Hepatocyte (in vitro differentiated cells): ENCODE data around the gene PRKAR1B. TPM values are rescaled to one million over a fixed set of nuclear protein-coding genes. Genes with fewer than 3 reads are reported as not detected.

Source experiments
- DNase-seq: peaks from one replicate; pipeline ENCODE4 v3.0.0-alpha.2; 2016; ENCODE audit warnings: low spot score
- H2AFZ ChIP-seq: fragments of 200-600 bp; sonication (generic); 2 replicates; pipeline ENCODE4 v1.6.0; 2016; ENCODE audit warnings: antibody characterized with exemption, mild to moderate bottlenecking
- H3K27ac ChIP-seq: fragments of 200-600 bp; sonication (generic); 2 replicates; pipeline ENCODE4 v1.5.1; 2016; ENCODE audit warnings: mild to moderate bottlenecking
- H3K27me3 ChIP-seq: fragments of 200-600 bp; sonication (generic); 2 replicates; pipeline ENCODE4 v1.6.1; 2016
- H3K36me3 ChIP-seq: fragments of 200-600 bp; sonication (generic); replicated peaks from 2 replicates; pipeline ENCODE4 v1.5.1; 2016; ENCODE audit warnings: low read depth; ENCODE audit not compliant: insufficient read depth
- H3K4me1 ChIP-seq: fragments of 200-600 bp; sonication (generic); 2 replicates; pipeline ENCODE4 v1.5.1; 2016; ENCODE audit warnings: mild to moderate bottlenecking, moderate library complexity; ENCODE audit not compliant: insufficient read depth
- H3K4me2 ChIP-seq: fragments of 200-600 bp; sonication (generic); 2 replicates; pipeline ENCODE4 v1.6.0; 2016
- H3K4me3 ChIP-seq: fragments of 200-600 bp; sonication (generic); 2 replicates; pipeline ENCODE4 v1.5.1; 2016; ENCODE audit warnings: mild to moderate bottlenecking
- H3K79me2 ChIP-seq: fragments of 200-600 bp; sonication (generic); 2 replicates; pipeline ENCODE4 v1.6.0; 2017; ENCODE audit warnings: mild to moderate bottlenecking
- H3K9me2 ChIP-seq: fragments of 200-600 bp; sonication (generic); replicated peaks from 2 replicates; pipeline ENCODE4 v1.6.0; 2017; ENCODE audit warnings: mild to moderate bottlenecking; ENCODE audit not compliant: insufficient read depth
- H3K9me3 ChIP-seq: fragments of 200-600 bp; sonication (generic); 2 replicates; pipeline ENCODE4 v1.5.1; 2016; ENCODE audit warnings: low read depth, mild to moderate bottlenecking
- H4K20me1 ChIP-seq: fragments of 200-600 bp; sonication (generic); 2 replicates; pipeline ENCODE4 v1.6.0; 2016; ENCODE audit warnings: mild to moderate bottlenecking; ENCODE audit not compliant: insufficient read depth, poor library complexity, severe bottlenecking
- EZH2 ChIP-seq: fragments of 200-600 bp; sonication (generic); IDR thresholded peaks from 2 replicates; pipeline ENCODE4 v1.6.1; 2016; ENCODE audit warnings: antibody characterized with exemption, mild to moderate bottlenecking, borderline replicate concordance
- EZH2phosphoT487 ChIP-seq: fragments of 200-600 bp; sonication (generic); IDR thresholded peaks from one replicate; pipeline ENCODE4 v1.6.1; 2018; ENCODE audit warnings: antibody characterized with exemption, mild to moderate bottlenecking, low read depth, moderate library complexity; ENCODE audit not compliant: unreplicated experiment, severe bottlenecking
- WGBS: methylation state at CpG from one replicate; pipeline ENCODE4 v1.1.6; 2016; ENCODE audit warnings: low lambda C conversion rate; ENCODE audit errors: missing lambda C conversion rate; 5-methylcytosine and 5-hydroxymethylcytosine counted together
- polyA plus RNA-seq: library from polyadenylated mRNA; unstranded; fragments of >200 nt; fragmentation: Nextera tagmentation; extraction: Ambion mirVana; gene quantifications from 2 replicates; pipeline ENCODE4 v1.2.1, GENCODE V29; 2016
- total RNA-seq: library from RNA; depleted of rRNA; stranded (reverse); fragments of >200 nt; gene quantifications from 2 replicates; pipeline ENCODE4 v1.2.3, GENCODE V29; 2014
- TF ChIP-seq, protein P1 (sequence below): fragments of 200-600 bp; sonication (generic); IDR thresholded peaks from 2 replicates; pipeline ENCODE4 v1.5.1; 2016; ENCODE audit warnings: antibody characterized with exemption, mild to moderate bottlenecking; ENCODE audit not compliant: poor library complexity

Gene PRKAR1B
- total and polyA plus RNA-seq, 2 experiments from 2014 or later = 16.6 to 28.7 TPM

DNA sequence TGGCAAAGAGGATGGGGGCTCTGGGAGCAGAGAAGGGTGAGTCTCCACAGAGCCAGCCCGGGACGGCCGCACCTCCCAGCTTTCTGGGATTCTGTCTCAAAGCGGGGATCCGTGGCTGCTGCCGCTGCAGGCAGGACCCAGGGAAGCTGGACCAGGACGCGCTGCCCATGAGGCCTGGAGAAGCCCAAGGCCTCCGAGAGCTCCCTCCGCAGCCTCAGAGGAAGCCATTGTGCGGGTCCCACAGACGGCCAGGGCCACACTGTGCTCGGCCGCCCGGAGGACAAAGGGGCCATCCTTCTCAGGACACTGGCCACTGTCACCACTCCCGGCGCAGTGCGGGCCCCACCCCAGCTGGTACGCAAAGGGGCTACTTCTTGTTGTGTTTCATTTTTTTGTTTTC lies 128.2 kb downstream of the PRKAR1B start:
- DNase-seq = no peak
- no peak overlapping the region for H3K4me2 ChIP-seq
- no peaks in the 10 kb centered on the region for H4K20me1 ChIP-seq
- no peaks in the 10 kb centered on the region for H3K79me2 ChIP-seq
- no peak overlapping the region for H2AFZ ChIP-seq
- H3K9me3 ChIP-seq = no peaks in the 10 kb centered on the region
- H3K9me2 ChIP-seq = no peaks in the 10 kb centered on the region
- no peaks in the 10 kb centered on the region for H3K27me3 ChIP-seq
- no peaks in the 10 kb centered on the region for H3K36me3 ChIP-seq
- 97% methylated on average over 19 of the region's 19 CpGs for WGBS
- no peak overlapping the region for H3K4me3 ChIP-seq
- TF ChIP-seq, protein P1, sequence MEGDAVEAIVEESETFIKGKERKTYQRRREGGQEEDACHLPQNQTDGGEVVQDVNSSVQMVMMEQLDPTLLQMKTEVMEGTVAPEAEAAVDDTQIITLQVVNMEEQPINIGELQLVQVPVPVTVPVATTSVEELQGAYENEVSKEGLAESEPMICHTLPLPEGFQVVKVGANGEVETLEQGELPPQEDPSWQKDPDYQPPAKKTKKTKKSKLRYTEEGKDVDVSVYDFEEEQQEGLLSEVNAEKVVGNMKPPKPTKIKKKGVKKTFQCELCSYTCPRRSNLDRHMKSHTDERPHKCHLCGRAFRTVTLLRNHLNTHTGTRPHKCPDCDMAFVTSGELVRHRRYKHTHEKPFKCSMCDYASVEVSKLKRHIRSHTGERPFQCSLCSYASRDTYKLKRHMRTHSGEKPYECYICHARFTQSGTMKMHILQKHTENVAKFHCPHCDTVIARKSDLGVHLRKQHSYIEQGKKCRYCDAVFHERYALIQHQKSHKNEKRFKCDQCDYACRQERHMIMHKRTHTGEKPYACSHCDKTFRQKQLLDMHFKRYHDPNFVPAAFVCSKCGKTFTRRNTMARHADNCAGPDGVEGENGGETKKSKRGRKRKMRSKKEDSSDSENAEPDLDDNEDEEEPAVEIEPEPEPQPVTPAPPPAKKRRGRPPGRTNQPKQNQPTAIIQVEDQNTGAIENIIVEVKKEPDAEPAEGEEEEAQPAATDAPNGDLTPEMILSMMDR = no peak
- TF ChIP-seq EZH2phosphoT487 = no peak
- no peak for TF ChIP-seq EZH2
- peaks cover 12% of the 10 kb centered on the region for H3K4me1 ChIP-seq
- no peak overlapping the region for H3K27ac ChIP-seq

DNA sequence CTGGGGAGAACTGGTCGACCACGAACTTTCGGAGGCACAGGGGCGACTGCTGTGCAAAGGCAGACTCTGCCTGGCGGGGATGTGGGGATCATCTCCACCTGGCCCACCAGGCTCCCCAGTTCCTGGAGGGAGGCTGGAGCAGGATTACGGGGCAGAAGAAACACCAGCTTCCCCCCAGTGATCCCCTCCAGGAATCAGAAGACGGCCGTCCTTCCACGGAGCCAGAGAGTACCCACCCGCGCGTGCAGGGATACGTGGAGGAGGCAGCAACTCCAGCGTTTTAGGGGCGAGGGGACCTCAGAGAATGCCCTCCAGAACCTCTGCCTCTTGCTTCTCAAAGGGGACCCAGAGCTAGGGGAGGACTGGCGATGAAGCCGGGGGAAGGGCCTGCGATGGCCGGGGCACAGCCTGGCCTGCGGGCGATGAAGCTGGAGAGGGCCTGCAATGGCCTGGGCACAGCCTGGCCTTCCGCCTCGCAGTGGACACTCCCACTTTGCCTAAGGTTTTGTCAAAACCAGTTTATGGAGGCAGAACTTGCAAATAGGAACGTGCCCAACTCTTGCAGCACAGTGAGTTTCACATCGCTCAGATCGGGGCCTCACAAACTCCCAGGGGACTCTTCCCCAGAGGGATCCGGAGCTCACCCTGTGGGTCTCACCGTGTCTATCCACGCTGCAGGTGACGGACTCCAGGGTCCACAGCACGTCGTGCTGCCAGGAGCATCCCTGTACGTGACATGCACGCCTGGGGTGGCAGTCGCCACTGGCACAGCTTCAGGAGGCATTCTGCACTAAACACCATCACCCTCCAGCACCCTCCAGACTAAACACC lies 129.5 kb downstream of the PRKAR1B start:
- TF ChIP-seq, protein P1 = no peak
- TF ChIP-seq EZH2phosphoT487 = no peak
- no peak for TF ChIP-seq EZH2
- 95% methylated on average over 35 of the region's 35 CpGs for WGBS
- Histone ChIP-seq H4K20me1 (no peaks in the 10 kb centered on the region), H3K79me2 (no peaks in the 10 kb centered on the region), H3K9me3 (no peaks in the 10 kb centered on the region), H3K4me3 (no peak overlapping the region), H3K4me2 (no peak overlapping the region), H3K27ac (no peak overlapping the region), H3K9me2 (no peaks in the 10 kb centered on the region), H3K27me3 (no peaks in the 10 kb centered on the region), H3K4me1 (peaks cover 6% of the 10 kb centered on the region), H3K36me3 (no peaks in the 10 kb centered on the region), H2AFZ (no peak overlapping the region)
- no peak for DNase-seq

DNA sequence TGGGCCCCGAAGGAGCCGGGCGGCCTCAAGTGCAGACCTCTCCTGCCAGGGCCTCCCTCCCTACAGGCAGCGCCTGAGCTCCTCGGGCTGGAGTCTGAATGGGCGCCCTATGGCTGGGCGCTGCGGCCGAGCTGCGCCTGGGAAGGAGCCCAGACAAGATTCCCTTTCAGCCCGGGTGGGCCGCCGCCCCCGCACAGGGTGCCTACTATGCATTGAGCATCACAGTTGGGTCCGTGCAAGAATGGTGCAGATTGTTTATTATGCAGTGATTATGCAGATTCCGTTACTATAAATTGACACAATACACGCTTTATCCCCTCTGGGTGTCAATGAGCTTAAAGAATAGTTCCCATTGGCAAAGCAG lies 130.3 kb downstream of the PRKAR1B start:
- no peak overlapping the region for H2AFZ ChIP-seq
- no peak overlapping the region for H3K27ac ChIP-seq
- no peak overlapping the region for H3K4me2 ChIP-seq
- H3K4me1 ChIP-seq = no peaks in the 10 kb centered on the region
- no peaks in the 10 kb centered on the region for H3K36me3 ChIP-seq
- H3K79me2 ChIP-seq = no peaks in the 10 kb centered on the region
- no peaks in the 10 kb centered on the region for H3K9me3 ChIP-seq
- no peaks in the 10 kb centered on the region for H4K20me1 ChIP-seq
- no peak for TF ChIP-seq EZH2
- TF ChIP-seq EZH2phosphoT487 = no peak
- TF ChIP-seq, protein P1 = no peak
- H3K4me3 ChIP-seq = no peak overlapping the region
- H3K27me3 ChIP-seq = no peaks in the 10 kb centered on the region
- no peak for DNase-seq
- H3K9me2 ChIP-seq = no peaks in the 10 kb centered on the region
- 97% methylated on average over 17 of the region's 17 CpGs for WGBS
